Diencephalon (tissue), 1 donor: ENCODE results near the gene SLC35D2. TPM values are rescaled to one million over a fixed set of nuclear protein-coding genes. Genes with fewer than 3 reads are reported as not detected.

Experiments used
- total RNA-seq: library from RNA; depleted of rRNA; stranded (reverse); fragments of >200 nt; gene quantifications from one replicate; pipeline ENCODE4 v1.2.3, GENCODE V29; 2014

Gene SLC35D2
- total RNA-seq: 3.5 TPM

GRCh38 chr9:96383165-96383942, at the start of gene SLC35D2:
Gene SLC35D2, minus strand, starts transcription at chr9:96383711. Its CDS starts 77 bp downstream, at chr9:96383634.

GRCh38 chr9:96418083-96418919, 34.8 kb upstream of the SLC35D2 start, which contains the start of gene ZNF367:
Gene ZNF367, minus strand, starts transcription at chr9:96418370. Its CDS starts 338 bp downstream, at chr9:96418032.

GRCh38 chr9:96302021-96302420, 81.5 kb downstream of the SLC35D2 start, which contains the start of gene HSD17B3:
Gene HSD17B3, minus strand, starts transcription at chr9:96302176. Its CDS starts 72 bp downstream, at chr9:96302104.

Other genes with a start within 250 kb of the SLC35D2 start
- not detected for gene HSD17B3, start 81.5 kb downstream of the SLC35D2 start, total RNA-seq
- 6.2 TPM for gene ZNF367, start 34.7 kb upstream of the SLC35D2 start, total RNA-seq
- gene HABP4, start 66.5 kb upstream of the SLC35D2 start, total RNA-seq: 19.4 TPM
- gene CDC14B, start 236.1 kb upstream of the SLC35D2 start, total RNA-seq: 41.3 TPM